ENCODE data around the gene QRICH1. TPM values are rescaled to one million over a fixed set of nuclear protein-coding genes. Genes with fewer than 3 reads are reported as not detected.

QRICH1 gene
- total and polyA plus RNA-seq, 2 donors: 53.3 to 75.8 TPM

- peak; percentile 73 to 95 (median 87) for DNase-seq (ENCODE audit: low read depth in 6 of 9, low spot score in 9 of 9)
- WGBS: 3% methylated on average over 50 of the region's 50 CpGs
- peak within 1 kb of the TSS; percentile 83 to 98 for H3K4me3 ChIP-seq (ENCODE audit: low read length in 2 of 2)
- H3K27ac ChIP-seq (ENCODE audit: low read depth in 1 of 2, low read length in 1 of 2): peak within 1 kb of the TSS; percentile 78 to 94
- H3K9me3 ChIP-seq (ENCODE audit: control insufficient read depth in 2 of 2, insufficient read depth in 1 of 2, low read length in 1 of 2): peaks cover 0 to 10% of the 10 kb centered on the region in 2 donors
- no peaks in the 10 kb centered on the region for H3K27me3 ChIP-seq (ENCODE audit: control insufficient read depth in 2 of 2, insufficient read depth in 1 of 2, low read length in 1 of 2)
- H3K36me3 ChIP-seq (ENCODE audit: control insufficient read depth in 2 of 2, insufficient read depth in 2 of 2, low read length in 1 of 2): peaks cover 44 to 64% of the 10 kb centered on the region in 2 donors
- peaks cover 11 to 14% of the 10 kb centered on the region in 2 donors for H3K4me1 ChIP-seq (ENCODE audit: control insufficient read depth in 2 of 2, insufficient read depth in 2 of 2, low read length in 2 of 2)
These were observed 10.8 kb upstream of the QRICH1 start, which contains the start of gene QARS1 for GRCh38 chr3:49104427-49105291. Gene QARS1, minus strand, starts transcription at chr3:49104757. Its CDS starts 24 bp downstream, at chr3:49104733.

GRCh38 chr3:49104052-49104426 lies 10.2 kb upstream of the QRICH1 start:
- Histone ChIP-seq H3K4me3 (ENCODE audit: low read length in 2 of 2) (peak overlapping the region; percentile 83 to 98), H3K4me1 (ENCODE audit: control insufficient read depth in 2 of 2, insufficient read depth in 2 of 2, low read length in 2 of 2) (peaks cover 11 to 14% of the 10 kb centered on the region in 2 donors), H3K27ac (ENCODE audit: low read depth in 1 of 2, low read length in 1 of 2) (peak overlapping the region; percentile 78 to 94), H3K36me3 (ENCODE audit: control insufficient read depth in 2 of 2, insufficient read depth in 2 of 2, low read length in 1 of 2) (peaks cover 44 to 64% of the 10 kb centered on the region in 2 donors), H3K9me3 (ENCODE audit: control insufficient read depth in 2 of 2, insufficient read depth in 1 of 2, low read length in 1 of 2) (peaks cover 0 to 10% of the 10 kb centered on the region in 2 donors), H3K27me3 (ENCODE audit: control insufficient read depth in 2 of 2, insufficient read depth in 1 of 2, low read length in 1 of 2) (no peaks in the 10 kb centered on the region)
- WGBS: 8% methylated on average over 8 of the region's 8 CpGs
- DNase-seq (ENCODE audit: low read depth in 6 of 9, low spot score in 9 of 9): no peak

- H3K9me3 ChIP-seq (ENCODE audit: control insufficient read depth in 2 of 2, insufficient read depth in 1 of 2, low read length in 1 of 2): peaks cover 0 to 10% of the 10 kb centered on the region in 2 donors
- 97% methylated on average over 11 of the region's 11 CpGs for WGBS
- H3K27ac ChIP-seq (ENCODE audit: low read depth in 1 of 2, low read length in 1 of 2): no peak overlapping the region
- peaks cover 10 to 13% of the 10 kb centered on the region in 2 donors for H3K4me1 ChIP-seq (ENCODE audit: control insufficient read depth in 2 of 2, insufficient read depth in 2 of 2, low read length in 2 of 2)
- H3K36me3 ChIP-seq (ENCODE audit: control insufficient read depth in 2 of 2, insufficient read depth in 2 of 2, low read length in 1 of 2): peaks cover 56 to 67% of the 10 kb centered on the region in 2 donors
- no peak for DNase-seq (ENCODE audit: low read depth in 6 of 9, low spot score in 9 of 9)
- no peak overlapping the region for H3K4me3 ChIP-seq (ENCODE audit: low read length in 2 of 2)
- H3K27me3 ChIP-seq (ENCODE audit: control insufficient read depth in 2 of 2, insufficient read depth in 1 of 2, low read length in 1 of 2): no peaks in the 10 kb centered on the region
These were observed 6.3 kb upstream of the QRICH1 start for GRCh38 chr3:49100046-49100615.

- no peak for DNase-seq (ENCODE audit: low read depth in 6 of 9, low spot score in 9 of 9)
- Histone ChIP-seq H3K27ac (ENCODE audit: low read depth in 1 of 2, low read length in 1 of 2) (no peak overlapping the region), H3K4me3 (ENCODE audit: low read length in 2 of 2) (no peak overlapping the region), H3K9me3 (ENCODE audit: control insufficient read depth in 2 of 2, insufficient read depth in 1 of 2, low read length in 1 of 2) (peaks cover 0 to 5% of the 10 kb centered on the region in 2 donors), H3K36me3 (ENCODE audit: control insufficient read depth in 2 of 2, insufficient read depth in 2 of 2, low read length in 1 of 2) (peaks cover 56 to 67% of the 10 kb centered on the region in 2 donors), H3K4me1 (ENCODE audit: control insufficient read depth in 2 of 2, insufficient read depth in 2 of 2, low read length in 2 of 2) (peaks cover 11 to 16% of the 10 kb centered on the region in 2 donors), H3K27me3 (ENCODE audit: control insufficient read depth in 2 of 2, insufficient read depth in 1 of 2, low read length in 1 of 2) (no peaks in the 10 kb centered on the region)
- WGBS: 97% methylated on average over 13 of the region's 13 CpGs
These were observed 5.2 kb upstream of the QRICH1 start for GRCh38 chr3:49098910-49099630.

DNA sequence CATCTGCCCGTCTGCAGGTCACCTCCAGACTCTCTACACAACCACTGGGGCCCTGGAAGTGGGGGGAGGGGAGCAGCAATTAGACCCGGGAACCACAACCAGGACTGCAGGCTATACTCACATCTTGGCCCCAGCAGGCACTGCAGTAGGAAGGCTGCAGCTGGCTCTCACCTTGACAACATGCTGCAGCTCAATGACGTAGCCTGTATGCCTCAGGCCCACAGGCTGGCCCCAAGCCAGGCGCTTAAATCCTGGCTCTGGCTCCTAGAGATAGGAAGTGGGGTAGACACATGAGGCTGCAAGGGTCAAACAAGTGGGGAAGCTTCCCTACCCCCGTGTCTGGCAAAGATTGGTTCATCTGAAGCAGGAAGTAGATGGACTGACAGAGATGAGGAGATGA lies 4.6 kb upstream of the QRICH1 start:
- Histone ChIP-seq H3K4me1 (ENCODE audit: control insufficient read depth in 2 of 2, insufficient read depth in 2 of 2, low read length in 2 of 2) (peaks cover 5 to 9% of the 10 kb centered on the region in 2 donors), H3K9me3 (ENCODE audit: control insufficient read depth in 2 of 2, insufficient read depth in 1 of 2, low read length in 1 of 2) (peaks cover 0 to under 1% of the 10 kb centered on the region in 2 donors), H3K27ac (ENCODE audit: low read depth in 1 of 2, low read length in 1 of 2) (no peak overlapping the region), H3K4me3 (ENCODE audit: low read length in 2 of 2) (no peak overlapping the region), H3K36me3 (ENCODE audit: control insufficient read depth in 2 of 2, insufficient read depth in 2 of 2, low read length in 1 of 2) (peaks cover 56 to 67% of the 10 kb centered on the region in 2 donors), H3K27me3 (ENCODE audit: control insufficient read depth in 2 of 2, insufficient read depth in 1 of 2, low read length in 1 of 2) (no peaks in the 10 kb centered on the region)
- 91% methylated on average over 5 of the region's 5 CpGs for WGBS
- DNase-seq (ENCODE audit: low read depth in 6 of 9, low spot score in 9 of 9): no peak

GRCh38 chr3:49092938-49093852 lies 676 bp downstream of the QRICH1 start:
- peak; percentile 63 to 92 (median 81) for DNase-seq (ENCODE audit: low read depth in 6 of 9, low spot score in 9 of 9)
- H3K27ac ChIP-seq (ENCODE audit: low read depth in 1 of 2, low read length in 1 of 2): peak overlapping the region; percentile 95 to 99
- H3K9me3 ChIP-seq (ENCODE audit: control insufficient read depth in 2 of 2, insufficient read depth in 1 of 2, low read length in 1 of 2): no peaks in the 10 kb centered on the region
- under 1% methylated on average over 86 of the region's 86 CpGs for WGBS
- H3K4me3 ChIP-seq (ENCODE audit: low read length in 2 of 2): peak overlapping the region; percentile 76 to 94
- H3K27me3 ChIP-seq (ENCODE audit: control insufficient read depth in 2 of 2, insufficient read depth in 1 of 2, low read length in 1 of 2): no peaks in the 10 kb centered on the region
- H3K36me3 ChIP-seq (ENCODE audit: control insufficient read depth in 2 of 2, insufficient read depth in 2 of 2, low read length in 1 of 2): peaks cover 17 to 27% of the 10 kb centered on the region in 2 donors
- peaks cover 17 to 20% of the 10 kb centered on the region in 2 donors for H3K4me1 ChIP-seq (ENCODE audit: control insufficient read depth in 2 of 2, insufficient read depth in 2 of 2, low read length in 2 of 2)

GRCh38 chr3:49081429-49081828 lies 12.4 kb downstream of the QRICH1 start:
- Histone ChIP-seq H3K9me3 (ENCODE audit: control insufficient read depth in 2 of 2, insufficient read depth in 1 of 2, low read length in 1 of 2) (no peaks in the 10 kb centered on the region), H3K27ac (ENCODE audit: low read depth in 1 of 2, low read length in 1 of 2) (no peak overlapping the region), H3K4me1 (ENCODE audit: control insufficient read depth in 2 of 2, insufficient read depth in 2 of 2, low read length in 2 of 2) (no peaks in the 10 kb centered on the region), H3K4me3 (ENCODE audit: low read length in 2 of 2) (no peak overlapping the region), H3K27me3 (ENCODE audit: control insufficient read depth in 2 of 2, insufficient read depth in 1 of 2, low read length in 1 of 2) (no peaks in the 10 kb centered on the region), H3K36me3 (ENCODE audit: control insufficient read depth in 2 of 2, insufficient read depth in 2 of 2, low read length in 1 of 2) (peaks cover 25 to 33% of the 10 kb centered on the region in 2 donors)
- DNase-seq (ENCODE audit: low read depth in 6 of 9, low spot score in 9 of 9): no peak
- 95% methylated on average over 8 of the region's 8 CpGs for WGBS

DNA sequence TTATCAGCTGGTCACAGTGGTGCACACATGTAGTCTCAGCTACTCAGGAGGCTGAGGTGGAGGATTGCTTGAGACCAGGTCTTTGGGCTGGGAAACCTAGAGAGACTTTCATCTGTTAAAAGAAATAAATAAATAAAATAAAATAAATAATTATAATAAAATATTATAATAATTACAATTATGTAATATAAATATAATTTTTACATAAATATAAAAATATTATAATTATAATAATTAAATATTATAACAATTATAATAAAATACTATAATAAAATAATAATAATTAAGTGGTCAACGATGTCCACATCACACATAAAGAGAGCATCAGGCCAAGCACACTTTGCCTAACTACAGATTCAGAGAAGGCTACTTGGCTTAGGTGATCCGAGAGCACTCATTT lies 14.6 kb downstream of the QRICH1 start:
- Histone ChIP-seq H3K4me3 (ENCODE audit: low read length in 2 of 2) (no peak overlapping the region), H3K36me3 (ENCODE audit: control insufficient read depth in 2 of 2, insufficient read depth in 2 of 2, low read length in 1 of 2) (peaks cover 42 to 48% of the 10 kb centered on the region in 2 donors), H3K9me3 (ENCODE audit: control insufficient read depth in 2 of 2, insufficient read depth in 1 of 2, low read length in 1 of 2) (no peaks in the 10 kb centered on the region), H3K27me3 (ENCODE audit: control insufficient read depth in 2 of 2, insufficient read depth in 1 of 2, low read length in 1 of 2) (no peaks in the 10 kb centered on the region), H3K4me1 (ENCODE audit: control insufficient read depth in 2 of 2, insufficient read depth in 2 of 2, low read length in 2 of 2) (no peaks in the 10 kb centered on the region), H3K27ac (ENCODE audit: low read depth in 1 of 2, low read length in 1 of 2) (no peak overlapping the region)
- 99% methylated on average over 2 of the region's 2 CpGs for WGBS
- no peak for DNase-seq (ENCODE audit: low read depth in 6 of 9, low spot score in 9 of 9)
